Motor neuron (in vitro differentiated cells): Measurements from ENCODE around the gene MLST8. TPM values are rescaled to one million over a fixed set of nuclear protein-coding genes. Genes with fewer than 3 reads are reported as not detected.
A peak's percentile ranks its signal among the peaks of the same experiment; 100 is the strongest.
"Not testable (repeated sequence)": the region's sequence is repeated elsewhere in the genome, so short reads cannot be mapped to it uniquely, and the experiment has no call there.

Experiments
- ATAC-seq, 8 experiments: fragments of 200-7000 bp; cut with Tn5 transposase; replicated peaks in 6 of 8; 2 replicates each; pipeline ENCODE4 v1.8.0; 2021; ENCODE audit warnings: mild to moderate bottlenecking in 8 of 8, moderate library complexity in 8 of 8
- H3K27ac ChIP-seq, 2 donors: fragments of 250-450 bp; sonication (Bioruptor Pico); 2 replicates each; pipeline ENCODE4 v1.9.0; 2021; ENCODE audit warnings: antibody characterized with exemption in 2 of 2, mild to moderate bottlenecking in 2 of 2, moderate library complexity in 1 of 2
- H3K4me1 ChIP-seq, 2 donors: fragments of 250-450 bp; sonication (Bioruptor Pico); replicated peaks in 1 of 2; 2 replicates each; pipeline ENCODE4 v1.6.1; 2021; ENCODE audit warnings: antibody characterized with exemption in 2 of 2, mild to moderate bottlenecking in 2 of 2, moderate library complexity in 1 of 2
- H3K4me3 ChIP-seq, 5 donors: fragments of 250-450 bp; sonication (Bioruptor Pico); 2 replicates each; pipeline ENCODE4 v1.9.0; 2021; ENCODE audit warnings: antibody characterized with exemption in 5 of 5, mild to moderate bottlenecking in 5 of 5, moderate library complexity in 4 of 5
- WGBS, 10 experiments: fragments of 450-650 bp; shearing (Covaris generic); methylation state at CpG; one replicate each; pipeline ENCODE4 v1.0.0; 2022; 5-methylcytosine and 5-hydroxymethylcytosine counted together
- in situ Hi-C, 9 experiments: fragments of 400-800 bp; cut with MboI; loops; one replicate each; pipeline ENCODE4 v1.15.0; 2021; ENCODE audit warnings: low sequenced_read_pairs in 9 of 9, low pct_unique_long_range_greater_than_20kb in 2 of 9; ENCODE audit not compliant: unreplicated experiment in 9 of 9
- total RNA-seq, 8 experiments: library from RNA; unstranded; fragments of 300-600 nt; gene quantifications; 2 replicates each; pipeline versions ENCODE4 v1.2.3 to v1.2.4, GENCODE V29; 2022

MLST8 gene
- total RNA-seq, 8 experiments from 2014 or later: 25.9 to 59.8 (median 38.7) TPM

DNA sequence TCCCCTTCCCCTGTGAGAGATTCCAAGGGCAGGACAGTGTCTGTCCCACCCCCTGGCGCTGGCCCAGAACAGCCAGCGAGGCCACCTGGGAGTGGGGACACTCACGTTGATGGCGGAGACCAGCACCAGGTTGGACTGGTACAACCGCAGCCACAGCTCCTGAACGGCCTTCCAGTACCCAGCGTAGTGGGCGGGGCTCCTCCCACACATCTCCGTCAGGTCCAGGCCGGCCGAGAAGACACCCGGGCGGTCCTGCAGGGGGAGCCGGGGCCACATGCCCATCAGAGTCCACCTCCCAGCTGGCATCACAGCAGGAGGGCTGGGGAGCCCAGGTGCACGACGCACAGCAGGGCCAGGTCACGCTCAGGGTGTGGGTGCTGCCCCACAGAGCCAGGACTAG, 39.0 kb downstream of the MLST8 start:
- in situ Hi-C loops: no loop called here
- peak in 4 of 8 experiments; percentile 12 to 21 (median 17) for ATAC-seq

DNA sequence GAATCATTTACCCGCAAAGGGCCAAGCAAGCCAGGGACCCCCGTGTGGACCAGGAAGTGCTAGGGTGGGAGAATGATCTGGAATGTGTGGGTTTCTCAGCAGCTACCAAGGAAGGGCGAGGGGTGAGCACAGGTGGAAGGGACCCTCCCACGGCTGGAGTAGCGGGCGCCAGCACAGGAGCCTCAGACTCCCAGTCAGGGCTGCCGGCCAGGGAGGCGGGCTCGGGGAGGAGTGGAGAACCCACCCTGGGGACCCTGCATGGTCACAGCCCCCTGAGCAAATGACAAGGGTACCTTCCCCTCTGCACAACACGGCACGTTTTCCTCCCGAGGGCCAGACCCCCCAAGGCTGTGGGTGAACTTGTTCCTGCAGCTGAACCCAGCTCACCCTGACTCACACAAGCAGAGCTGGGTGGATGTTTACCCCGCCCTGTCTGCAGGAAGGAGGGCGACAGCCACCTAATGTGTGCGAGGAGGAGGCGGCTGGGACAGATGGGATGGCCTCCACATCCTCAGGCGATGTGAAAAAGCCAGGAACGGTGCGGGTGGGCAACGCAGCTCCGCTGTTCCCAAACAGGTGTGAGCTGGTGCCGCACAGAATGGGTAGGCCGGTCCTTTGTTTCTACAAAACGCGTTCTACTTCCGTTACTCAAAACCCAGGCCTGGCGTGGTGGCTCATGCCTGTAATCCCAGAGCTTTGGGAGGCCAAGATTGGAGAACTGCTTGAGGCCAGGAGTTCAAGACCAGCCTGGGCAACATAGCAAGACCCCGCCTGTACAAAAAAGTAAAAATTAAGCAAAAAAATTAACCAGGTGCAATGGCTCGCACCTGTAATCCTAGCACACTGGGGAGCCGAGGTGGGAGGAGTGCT, 39.9 kb downstream of the MLST8 start:
- H3K4me3 ChIP-seq: no peak overlapping the region
- WGBS, 10 experiments: 75 to 100% (median 95%) methylated on average over 2 to 12 of the region's 30 CpGs; no CpG with 5 or more reads in 4 of the 10 experiments
- peak in 1 of 8 experiments; percentile 29 for ATAC-seq
- H3K27ac ChIP-seq: no peak overlapping the region
- H3K4me1 ChIP-seq: no peaks in the 10 kb centered on the region
- in situ Hi-C loops: no loop called here

More for the DNA sequence above, 39.0 kb downstream of the MLST8 start:
- H3K4me1 ChIP-seq: no peaks in the 10 kb centered on the region
- no peak overlapping the region for H3K27ac ChIP-seq
- H3K4me3 ChIP-seq: no peak overlapping the region
- 100% methylated on average over 1 of the region's 17 CpGs; no CpG with 5 or more reads in 9 of the 10 experiments for WGBS, 10 experiments

DNA sequence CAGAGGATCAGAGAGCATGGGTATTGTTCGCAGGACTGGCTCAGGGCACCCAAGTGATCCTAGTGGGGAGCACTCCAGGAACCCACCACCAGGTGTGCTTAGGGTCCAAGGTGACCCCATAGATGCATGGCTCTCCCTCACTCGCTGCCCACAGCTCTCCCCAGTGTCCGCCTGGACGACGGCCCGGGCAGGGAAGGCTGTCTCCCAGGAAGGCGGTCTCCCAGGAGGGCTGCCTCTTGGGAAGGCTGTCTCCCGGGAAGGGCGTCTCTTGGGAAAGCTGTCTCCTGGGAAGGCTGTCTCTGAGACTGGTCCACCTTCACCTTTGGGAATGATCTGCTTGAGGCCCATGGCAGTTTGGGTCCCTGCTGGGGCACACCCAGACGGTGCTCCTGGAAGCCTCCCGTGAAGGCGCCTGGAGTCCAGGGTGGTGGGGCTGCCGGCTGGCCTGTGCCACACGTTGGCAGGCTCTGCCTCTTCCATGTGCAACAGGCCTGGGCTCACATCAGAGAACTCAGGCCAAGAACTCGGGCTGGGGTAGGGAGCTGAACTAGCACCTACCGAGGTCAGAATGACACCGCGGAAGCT, 41.1 kb downstream of the MLST8 start:
- WGBS, 10 experiments: 83 to 100% methylated on average over 1 to 5 of the region's 18 CpGs; no CpG with 5 or more reads in 8 of the 10 experiments
- Histone ChIP-seq H3K4me3 (no peak overlapping the region), H3K27ac (no peak overlapping the region), H3K4me1 (peaks cover 0 to 5% of the 10 kb centered on the region in 2 donors)
- in situ Hi-C loops: no loop called here
- no peak for ATAC-seq

DNA sequence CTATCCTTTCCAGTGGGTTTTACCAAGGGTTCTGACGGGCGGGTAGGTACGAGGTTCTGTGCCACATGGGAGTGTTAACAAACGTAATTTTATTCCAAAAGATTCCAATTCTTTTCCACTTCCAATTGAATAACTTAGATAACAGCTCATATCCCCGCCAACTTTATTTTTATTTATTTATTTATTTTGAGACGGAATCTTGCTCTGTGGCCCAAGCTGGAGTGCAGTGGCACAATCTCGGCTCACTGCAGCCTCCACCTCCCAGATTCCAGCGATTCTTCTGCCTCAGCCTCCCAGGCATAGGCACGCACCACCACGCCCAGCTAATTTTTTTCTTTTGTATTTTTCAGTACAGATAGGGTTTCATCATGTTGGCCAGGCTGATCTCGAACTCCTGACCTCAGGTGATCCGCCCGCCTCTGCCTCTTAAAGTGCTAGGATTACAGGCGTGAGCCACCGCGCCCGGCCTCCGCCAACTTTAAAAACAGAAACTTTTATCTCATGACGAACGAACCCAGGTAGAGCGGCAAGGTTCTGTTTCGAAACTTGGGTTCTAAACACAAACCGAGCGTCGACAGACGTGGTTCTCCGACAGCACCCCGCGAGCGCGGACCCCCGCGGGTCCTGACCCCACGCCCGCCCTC, 45.5 kb downstream of the MLST8 start:
- H3K27ac ChIP-seq: peak overlapping the region; percentile 83 to 93
- in situ Hi-C loops: no loop called here

DNA sequence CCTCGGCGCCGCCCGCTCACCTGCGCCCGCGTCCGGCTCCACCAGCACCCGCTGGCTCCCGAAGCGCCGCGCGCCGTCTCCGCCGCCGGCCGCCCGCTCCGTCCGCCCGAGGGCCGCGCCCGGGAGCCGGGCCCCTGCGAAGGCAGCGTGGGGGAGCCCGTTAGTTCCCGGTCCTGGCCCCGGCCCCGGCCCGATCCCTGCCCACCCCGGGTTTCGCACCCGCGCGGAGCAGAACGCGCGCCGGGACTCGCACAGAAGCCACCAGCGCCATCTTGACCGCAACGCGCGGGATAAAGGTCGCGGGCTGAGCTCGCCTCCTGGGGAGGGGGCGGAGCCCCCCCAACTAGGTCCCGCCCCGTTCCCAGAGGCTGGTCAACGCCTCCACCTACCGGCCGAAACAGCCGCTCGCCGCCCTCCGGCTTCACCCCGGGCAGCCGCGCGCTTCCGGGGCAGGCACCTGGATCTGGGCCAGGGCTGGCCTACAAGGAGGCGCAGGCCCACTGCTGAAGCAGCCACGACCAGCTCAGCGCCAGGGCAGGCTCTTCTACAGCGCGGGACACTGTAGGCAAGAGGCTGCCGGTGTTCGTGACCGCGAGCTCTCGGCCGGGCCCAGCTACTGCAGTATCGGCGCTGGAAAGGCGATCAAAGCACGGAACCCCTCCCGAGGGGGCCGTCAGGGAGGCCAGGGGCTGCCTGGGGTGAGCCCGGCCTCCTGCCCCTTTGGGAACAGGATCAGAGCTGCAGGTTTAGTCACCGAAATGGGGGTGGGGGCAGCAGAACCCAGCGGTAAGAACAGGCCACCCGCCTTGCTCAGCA, 46.2 kb downstream of the MLST8 start, which contains the start of gene ECI1:
Gene ECI1, minus strand, starts transcription at position 292 of the 816 bp plus-strand sequence. Its CDS starts 21 bp downstream, at position 271.
- in situ Hi-C loops: no loop called here
- WGBS, 10 experiments: 0 to 38% (median 4%) methylated on average over 1 to 13 of the region's 88 CpGs; no CpG with 5 or more reads in 7 of the 10 experiments
- Histone ChIP-seq H3K4me1 (peaks cover 7 to 12% of the 10 kb centered on the region in 2 donors), H3K4me3 (peak within 1 kb of the TSS; percentile 82 to 99 (median 91)), H3K27ac (peak within 1 kb of the TSS; percentile 83 to 93)
- peak; percentile 89 to 95 (median 94) for ATAC-seq

More for the DNA sequence above, 45.5 kb downstream of the MLST8 start:
- ATAC-seq: peak in 6 of 8 experiments; percentile 1 to 42 (median 10)
- Histone ChIP-seq H3K4me1 (peaks cover 7 to 12% of the 10 kb centered on the region in 2 donors), H3K4me3 (peak overlapping the region; percentile 82 to 99 (median 91))
- WGBS, 10 experiments: 0 to 9% (median 5%) methylated on average over 1 to 17 of the region's 35 CpGs; no CpG with 5 or more reads in 2 of the 10 experiments

DNA sequence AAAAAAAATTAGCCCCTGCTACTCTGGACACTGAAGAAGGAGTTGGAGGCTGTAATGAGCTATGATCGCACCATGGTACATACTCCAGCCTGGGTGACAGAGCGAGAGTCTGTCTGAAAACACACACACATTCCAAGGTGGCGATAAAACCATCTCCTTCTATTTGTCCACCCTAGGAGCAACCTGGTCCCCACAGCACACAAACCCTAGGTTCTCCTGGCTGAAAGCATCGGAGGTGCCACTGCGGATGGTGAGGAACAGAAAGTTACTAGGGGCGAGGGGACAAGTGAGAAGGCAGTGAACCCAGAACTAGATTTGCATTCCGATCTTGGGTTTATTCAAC, 47.5 kb downstream of the MLST8 start:
- no peak for ATAC-seq
- peak overlapping the region in 1 of 2 donors; percentile 93 for H3K27ac ChIP-seq
- in situ Hi-C loops: no loop called here
- WGBS, 10 experiments: 85 to 100% (median 98%) methylated on average over 2 to 6 of the region's 7 CpGs; no CpG with 5 or more reads in 1 of the 10 experiments
- no peak overlapping the region for H3K4me3 ChIP-seq
- peaks cover 7 to 12% of the 10 kb centered on the region in 2 donors for H3K4me1 ChIP-seq

DNA sequence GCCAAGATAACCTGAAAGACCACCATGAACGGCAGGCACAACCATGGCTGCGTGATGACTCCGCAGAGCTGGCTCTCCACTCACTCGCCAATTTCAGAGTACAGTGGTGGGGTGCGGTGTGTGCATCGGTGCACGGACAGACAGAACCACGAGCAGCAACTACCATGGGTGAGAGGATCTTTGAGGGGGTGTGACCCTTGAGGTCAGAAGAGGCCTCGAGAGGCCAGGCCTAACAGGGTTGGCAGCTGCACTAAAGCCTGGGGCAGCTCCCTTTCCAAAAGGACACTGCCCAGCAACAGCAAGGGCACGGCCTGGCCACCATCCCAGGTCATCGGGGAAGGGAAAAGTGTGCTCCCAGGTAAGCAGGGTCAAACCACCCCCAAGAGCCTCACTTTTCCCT, 48.0 kb downstream of the MLST8 start:
- WGBS, 10 experiments: 40 to 100% (median 90%) methylated on average over 1 to 6 of the region's 11 CpGs; no CpG with 5 or more reads in 4 of the 10 experiments
- in situ Hi-C loops: no loop called here
- ATAC-seq: no peak
- Histone ChIP-seq H3K27ac (no peak overlapping the region), H3K4me3 (no peak overlapping the region), H3K4me1 (peaks cover 7 to 12% of the 10 kb centered on the region in 2 donors)

DNA sequence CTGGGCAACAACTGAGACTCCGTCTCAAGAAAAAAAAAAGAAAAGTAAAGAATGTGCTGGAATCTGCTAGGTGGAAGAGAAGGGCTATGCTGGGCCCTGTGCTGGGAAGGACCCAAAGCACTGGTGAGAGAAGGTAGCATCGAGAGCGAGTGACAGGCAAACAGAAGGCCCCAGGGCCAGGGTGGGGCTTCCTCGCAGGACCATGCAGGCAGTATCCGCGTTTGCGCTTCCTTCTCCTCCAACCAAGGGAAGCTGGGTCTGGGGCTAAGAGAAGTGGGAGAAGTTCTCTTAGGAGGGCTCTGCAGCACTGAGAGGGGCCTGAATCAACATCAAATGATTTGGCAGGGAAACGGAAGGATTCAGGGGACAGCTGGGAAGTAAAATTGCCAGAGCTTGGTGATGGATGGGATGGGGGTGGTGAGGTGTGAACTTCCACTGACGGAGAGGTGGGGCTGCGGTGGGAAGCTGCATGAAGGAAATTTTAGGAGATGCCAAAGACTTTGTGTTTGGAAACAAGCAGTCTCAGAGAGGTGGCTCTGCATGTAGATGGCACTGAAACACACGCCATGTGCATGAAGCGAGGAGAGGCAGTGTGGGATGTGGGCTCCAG, 51.4 kb downstream of the MLST8 start:
- H3K27ac ChIP-seq: no peak overlapping the region
- peaks cover 7% of the 10 kb centered on the region in 2 donors for H3K4me1 ChIP-seq
- in situ Hi-C loops: no loop called here
- H3K4me3 ChIP-seq: no peak overlapping the region
- no peak for ATAC-seq
- WGBS, 10 experiments: 71 to 100% (median 91%) methylated on average over 1 to 8 of the region's 12 CpGs; no CpG with 5 or more reads in 2 of the 10 experiments

DNA sequence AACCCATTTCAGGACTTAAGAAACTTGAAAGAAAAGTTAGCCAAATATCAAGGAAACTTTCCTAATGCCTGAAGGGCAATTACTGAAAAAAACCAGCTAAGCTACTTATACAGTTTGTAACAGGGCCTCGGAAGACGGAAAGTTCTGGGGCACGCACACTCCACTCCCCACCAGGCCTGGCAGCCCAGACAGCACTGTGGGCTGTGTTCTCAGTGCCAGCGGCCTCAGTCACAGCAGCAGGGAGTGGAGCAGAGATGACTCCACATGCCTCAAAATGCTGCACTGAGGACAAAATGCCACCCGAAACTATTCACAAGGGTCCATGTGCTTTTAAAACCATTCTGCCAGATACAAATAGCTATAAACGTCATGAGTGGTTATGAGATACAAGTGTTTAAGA, 52.5 kb downstream of the MLST8 start:
- no peaks in the 10 kb centered on the region for H3K4me1 ChIP-seq
- no peak for ATAC-seq
- in situ Hi-C loops: no loop called here
- H3K4me3 ChIP-seq: no peak overlapping the region
- H3K27ac ChIP-seq: no peak overlapping the region
- WGBS, 10 experiments: 40 to 100% (median 90%) methylated on average over 1 to 6 of the region's 6 CpGs; no CpG with 5 or more reads in 2 of the 10 experiments

DNA sequence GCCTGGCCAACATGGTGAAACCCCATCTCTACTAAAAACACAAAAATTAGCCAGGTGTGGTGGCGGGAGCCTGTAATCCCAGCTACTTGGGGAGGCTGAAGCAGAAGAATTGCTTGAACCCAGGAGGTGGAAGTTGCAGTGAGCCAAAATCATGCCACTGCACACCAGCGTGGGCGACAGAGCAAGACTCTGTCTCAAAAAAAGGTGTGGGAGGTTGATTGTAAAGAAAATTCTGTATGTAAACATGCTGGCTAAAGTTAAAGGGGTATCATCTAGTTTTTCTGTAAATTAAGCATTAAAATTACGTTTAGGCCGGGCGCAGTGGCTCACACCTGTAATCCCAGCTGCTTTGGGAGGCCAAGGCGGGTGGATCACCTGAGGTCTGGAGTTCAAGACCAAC, 53.3 kb downstream of the MLST8 start:
- H3K4me1 ChIP-seq, in situ Hi-C loops, H3K27ac ChIP-seq, H3K4me3 ChIP-seq, ATAC-seq: not testable (repeated sequence)
- 91 to 100% (median 97%) methylated on average over 2 to 7 of the region's 7 CpGs; no CpG with 5 or more reads in 4 of the 10 experiments for WGBS, 10 experiments
